Measurements from ENCODE around the gene PITX1.
A peak's percentile ranks its signal among the peaks of the same experiment; 100 is the strongest.

Gene PITX1

GRCh38 chr5:135040333-135041144 is 6.5 kb upstream of the PITX1 start:
- DNase-seq, result no peak

GRCh38 chr5:135040034-135040332 is 6.0 kb upstream of the PITX1 start:
- no peak for DNase-seq

- DNase-seq, result no peak
Measured at GRCh38 chr5:135039271-135040033, 5.4 kb upstream of the PITX1 start.

GRCh38 chr5:135038813-135039270 is 4.8 kb upstream of the PITX1 start:
- no peak for DNase-seq

- no peak for DNase-seq
Measured at GRCh38 chr5:135038205-135038812, 4.3 kb upstream of the PITX1 start.

GRCh38 chr5:135037519-135038204 is 3.6 kb upstream of the PITX1 start:
- no peak for DNase-seq

GRCh38 chr5:135036405-135036804 is 2.4 kb upstream of the PITX1 start:
- DNase-seq, result no peak

GRCh38 chr5:135035678-135036030 is 1.6 kb upstream of the PITX1 start:
- no peak for DNase-seq

GRCh38 chr5:135034963-135035677 is 1.1 kb upstream of the PITX1 start:
- no peak for DNase-seq

- peak; percentile 42 for DNase-seq
Measured at GRCh38 chr5:135034236-135034962, 371 bp upstream of the PITX1 start.

GRCh38 chr5:135032999-135033861 is 798 bp downstream of the PITX1 start:
- DNase-seq, result peak; percentile 38

GRCh38 chr5:135032695-135032998 is 1.4 kb downstream of the PITX1 start:
- no peak for DNase-seq

GRCh38 chr5:135031813-135032694 is 2.0 kb downstream of the PITX1 start:
- DNase-seq, result no peak

GRCh38 chr5:135030956-135031812 is 2.8 kb downstream of the PITX1 start:
- DNase-seq, result no peak

- DNase-seq, result no peak
Measured at GRCh38 chr5:135030123-135030955, 3.7 kb downstream of the PITX1 start.

- DNase-seq, result no peak
Measured at GRCh38 chr5:135029477-135030122, 4.4 kb downstream of the PITX1 start.

GRCh38 chr5:135028791-135029476 is 5.1 kb downstream of the PITX1 start:
- no peak for DNase-seq
